ENCODE measurements around the gene SNTB2. TPM values are rescaled to one million over a fixed set of nuclear protein-coding genes. Genes with fewer than 3 reads are reported as not detected.

Gene SNTB2
- polyA plus RNA-seq, 3 donors, result 1.2 to 6.0 (median 5.0) TPM

DNA sequence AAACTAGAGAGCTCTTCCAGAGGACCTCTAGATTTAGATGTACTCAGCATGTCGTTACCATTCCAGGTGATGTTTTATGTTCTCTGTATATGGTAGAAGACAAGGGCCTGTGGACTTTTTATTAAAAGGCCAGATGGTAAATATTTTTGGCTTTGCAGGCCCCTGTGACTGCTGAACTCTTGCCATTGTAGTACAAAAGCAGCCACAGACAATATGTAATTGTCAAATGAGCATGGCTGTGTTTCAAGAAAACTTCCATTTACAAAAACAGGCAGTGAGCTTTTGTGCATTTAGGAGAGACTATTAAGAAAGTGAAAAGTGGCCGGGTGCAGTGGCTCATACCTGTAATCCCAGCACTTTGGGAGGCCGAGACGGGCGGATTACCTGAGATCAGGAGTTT is 157.2 kb downstream of the SNTB2 start:
- H2AFZ ChIP-seq (ENCODE audit: insufficient read depth, low read depth, low read length, poor library complexity, severe bottlenecking), result no peak overlapping the region
- H3K9me3 ChIP-seq (replicated peaks in 1 of 2; ENCODE audit: control insufficient read depth in 1 of 2, insufficient read depth in 1 of 2, low read length in 2 of 2), result no peaks in the 10 kb centered on the region
- TF ChIP-seq, protein P1, sequence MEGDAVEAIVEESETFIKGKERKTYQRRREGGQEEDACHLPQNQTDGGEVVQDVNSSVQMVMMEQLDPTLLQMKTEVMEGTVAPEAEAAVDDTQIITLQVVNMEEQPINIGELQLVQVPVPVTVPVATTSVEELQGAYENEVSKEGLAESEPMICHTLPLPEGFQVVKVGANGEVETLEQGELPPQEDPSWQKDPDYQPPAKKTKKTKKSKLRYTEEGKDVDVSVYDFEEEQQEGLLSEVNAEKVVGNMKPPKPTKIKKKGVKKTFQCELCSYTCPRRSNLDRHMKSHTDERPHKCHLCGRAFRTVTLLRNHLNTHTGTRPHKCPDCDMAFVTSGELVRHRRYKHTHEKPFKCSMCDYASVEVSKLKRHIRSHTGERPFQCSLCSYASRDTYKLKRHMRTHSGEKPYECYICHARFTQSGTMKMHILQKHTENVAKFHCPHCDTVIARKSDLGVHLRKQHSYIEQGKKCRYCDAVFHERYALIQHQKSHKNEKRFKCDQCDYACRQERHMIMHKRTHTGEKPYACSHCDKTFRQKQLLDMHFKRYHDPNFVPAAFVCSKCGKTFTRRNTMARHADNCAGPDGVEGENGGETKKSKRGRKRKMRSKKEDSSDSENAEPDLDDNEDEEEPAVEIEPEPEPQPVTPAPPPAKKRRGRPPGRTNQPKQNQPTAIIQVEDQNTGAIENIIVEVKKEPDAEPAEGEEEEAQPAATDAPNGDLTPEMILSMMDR (IDR thresholded peaks at IDR 0.05), result no peak
- peaks cover 30% of the 10 kb centered on the region for H3K79me2 ChIP-seq (ENCODE audit: insufficient read depth, low read length)
- no peaks in the 10 kb centered on the region for H3K27me3 ChIP-seq (ENCODE audit: control insufficient read depth in 2 of 2, insufficient read depth in 2 of 2, low read length in 2 of 2)
- peaks cover 26% of the 10 kb centered on the region in 2 donors for H3K36me3 Mint-ChIP-seq
- H3K9me3 Mint-ChIP-seq, result no peaks in the 10 kb centered on the region
- no peak for DNase-seq
- no peak overlapping the region for H3K27ac ChIP-seq (ENCODE audit: low read depth in 1 of 2, low read length in 2 of 2)
- peaks cover 14 to 39% of the 10 kb centered on the region in 2 donors for H3K36me3 ChIP-seq (replicated peaks in 1 of 2; ENCODE audit: control insufficient read depth in 1 of 2, insufficient read depth in 2 of 2, low read length in 2 of 2)
- intact Hi-C loops (cut with micrococcal nuclease), result no loop called here
- H3K27ac Mint-ChIP-seq, result no peak overlapping the region
- no peak overlapping the region for H3K9ac ChIP-seq (ENCODE audit: insufficient read depth, low read length, poor library complexity, severe bottlenecking)
- peaks cover 27 to 35% of the 10 kb centered on the region in 2 donors for H3K4me1 ChIP-seq (ENCODE audit: control insufficient read depth in 1 of 2, insufficient read depth in 2 of 2, low read length in 2 of 2)
- no peak overlapping the region for H3K4me3 Mint-ChIP-seq
- H3K4me1 Mint-ChIP-seq, result peaks cover 28% of the 10 kb centered on the region
- WGBS (ENCODE audit: insufficient coverage), result 100% methylated on average over 1 of the region's 5 CpGs
- H3K27me3 Mint-ChIP-seq (ENCODE audit: low read depth in 3 of 3), result peaks cover 0 to 3% (median 0%) of the 10 kb centered on the region in 3 donors
- no peak overlapping the region for H3K4me3 ChIP-seq (replicated peaks in 1 of 3; ENCODE audit: low read depth in 2 of 3, low read length in 3 of 3)
- H4K20me1 ChIP-seq (ENCODE audit: insufficient read depth, low read length), result peaks cover 3% of the 10 kb centered on the region
- no peak overlapping the region for H3K4me2 ChIP-seq (replicated peaks; ENCODE audit: extremely low read depth, low read length, poor library complexity, severe bottlenecking)

DNA sequence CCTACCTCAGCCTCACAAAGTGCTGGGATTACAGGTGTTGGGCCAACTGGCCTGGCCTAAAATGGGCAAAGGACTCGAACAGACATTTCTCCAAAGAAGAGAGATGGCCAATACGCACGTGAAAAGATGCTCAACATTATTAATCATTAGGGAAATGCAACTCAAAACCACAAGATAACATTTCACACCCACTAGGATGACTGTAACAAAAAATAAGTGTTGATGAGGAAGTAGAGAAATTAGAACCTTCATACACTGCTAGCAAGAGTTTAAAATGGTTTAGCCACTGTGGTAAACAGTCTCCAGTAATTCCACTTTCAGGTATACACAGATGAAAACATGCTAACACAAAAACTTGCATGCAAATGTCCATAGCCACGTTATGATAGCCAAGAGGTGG is 159.0 kb downstream of the SNTB2 start:
- Mint-ChIP-seq H3K4me3 (no peak overlapping the region), H3K36me3 (peaks cover 34 to 41% of the 10 kb centered on the region in 2 donors), H3K27ac (peak overlapping the region; percentile 36 to 89 (median 80)), H3K27me3 (ENCODE audit: low read depth in 3 of 3) (no peaks in the 10 kb centered on the region), H3K9me3 (no peaks in the 10 kb centered on the region), H3K4me1 (peaks cover 20% of the 10 kb centered on the region)
- H2AFZ ChIP-seq (ENCODE audit: insufficient read depth, low read depth, low read length, poor library complexity, severe bottlenecking), result no peak overlapping the region
- no peaks in the 10 kb centered on the region for H3K9me3 ChIP-seq (replicated peaks in 1 of 2; ENCODE audit: control insufficient read depth in 1 of 2, insufficient read depth in 1 of 2, low read length in 2 of 2)
- peaks cover 17% of the 10 kb centered on the region for H3K79me2 ChIP-seq (ENCODE audit: insufficient read depth, low read length)
- no peak overlapping the region for H3K4me3 ChIP-seq (replicated peaks in 1 of 3; ENCODE audit: low read depth in 2 of 3, low read length in 3 of 3)
- H3K4me1 ChIP-seq (ENCODE audit: control insufficient read depth in 1 of 2, insufficient read depth in 2 of 2, low read length in 2 of 2), result peaks cover 18 to 22% of the 10 kb centered on the region in 2 donors
- DNase-seq, result peak; percentile 37 to 61 (median 48)
- WGBS (ENCODE audit: insufficient coverage), result no CpG with 5 or more reads among the region's 4 CpGs
- peak overlapping the region; percentile 17 for H3K4me2 ChIP-seq (replicated peaks; ENCODE audit: extremely low read depth, low read length, poor library complexity, severe bottlenecking)
- no peak overlapping the region for H3K9ac ChIP-seq (ENCODE audit: insufficient read depth, low read length, poor library complexity, severe bottlenecking)
- peaks cover 22 to 49% of the 10 kb centered on the region in 2 donors for H3K36me3 ChIP-seq (replicated peaks in 1 of 2; ENCODE audit: control insufficient read depth in 1 of 2, insufficient read depth in 2 of 2, low read length in 2 of 2)
- H3K27ac ChIP-seq (ENCODE audit: low read depth in 1 of 2, low read length in 2 of 2), result peak overlapping the region; percentile 26 to 67
- H4K20me1 ChIP-seq (ENCODE audit: insufficient read depth, low read length), result peaks cover 3% of the 10 kb centered on the region
- H3K27me3 ChIP-seq (ENCODE audit: control insufficient read depth in 2 of 2, insufficient read depth in 2 of 2, low read length in 2 of 2), result no peaks in the 10 kb centered on the region
- intact Hi-C loops (cut with micrococcal nuclease), result no loop called here
- TF ChIP-seq, protein P1 (IDR thresholded peaks at IDR 0.05), result no peak
